ENCODE results near the gene SMYD3.
"Not testable (repeated sequence)": the region's sequence is repeated elsewhere in the genome, so short reads cannot be mapped to it uniquely, and the experiment has no call there.

SMYD3 gene

DNA sequence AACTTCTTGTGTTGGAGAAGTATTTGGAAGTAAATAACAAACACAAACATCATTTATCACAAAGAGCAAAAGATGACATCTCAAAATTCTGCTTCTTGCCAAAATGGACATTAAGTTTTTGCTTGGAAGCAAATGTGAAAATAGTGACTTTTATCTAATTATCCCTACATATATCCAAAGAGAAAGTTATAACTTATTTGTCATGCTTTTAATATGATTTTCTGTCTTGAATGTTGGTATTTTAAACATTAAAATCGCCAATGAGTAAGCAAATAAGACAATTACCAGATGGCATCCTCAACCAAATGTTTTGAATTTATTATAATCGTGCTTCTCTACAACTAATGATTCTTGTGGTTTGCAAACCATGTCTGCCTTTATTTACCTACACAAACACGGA lies 758.0 kb downstream of the SMYD3 start:
- ATAC-seq (ENCODE audit: insufficient read depth, low read depth): no peak
- Histone ChIP-seq H3K9ac (ENCODE audit: low read depth, low read length) (no peak overlapping the region), H3K4me2 (ENCODE audit: insufficient read depth, low read length) (no peak overlapping the region), H2AFZ (ENCODE audit: low read depth, low read length) (no peak overlapping the region), H3K27ac (ENCODE audit: low read length) (no peak overlapping the region), H3K36me3 (ENCODE audit: insufficient read depth, low read length) (peaks cover 7% of the 10 kb centered on the region; the same call in 1 of the 2 replicates), H3K79me2 (ENCODE audit: insufficient read depth, low read length) (no peaks in the 10 kb centered on the region), H3K27me3 (ENCODE audit: insufficient read depth, low read length, poor library complexity) (no peaks in the 10 kb centered on the region), H3K4me3 (ENCODE audit: low read depth in 1 of 2, low read length in 2 of 2) (no peak overlapping the region), H4K20me1 (ENCODE audit: insufficient read depth, low read length) (no peaks in the 10 kb centered on the region), H3K9me3 (ENCODE audit: insufficient read depth, low read length, severe bottlenecking) (no peaks in the 10 kb centered on the region), H3K4me1 (ENCODE audit: insufficient read depth, low read length) (no peaks in the 10 kb centered on the region)
- no peak for DNase-seq
- TF ChIP-seq, protein P1, sequence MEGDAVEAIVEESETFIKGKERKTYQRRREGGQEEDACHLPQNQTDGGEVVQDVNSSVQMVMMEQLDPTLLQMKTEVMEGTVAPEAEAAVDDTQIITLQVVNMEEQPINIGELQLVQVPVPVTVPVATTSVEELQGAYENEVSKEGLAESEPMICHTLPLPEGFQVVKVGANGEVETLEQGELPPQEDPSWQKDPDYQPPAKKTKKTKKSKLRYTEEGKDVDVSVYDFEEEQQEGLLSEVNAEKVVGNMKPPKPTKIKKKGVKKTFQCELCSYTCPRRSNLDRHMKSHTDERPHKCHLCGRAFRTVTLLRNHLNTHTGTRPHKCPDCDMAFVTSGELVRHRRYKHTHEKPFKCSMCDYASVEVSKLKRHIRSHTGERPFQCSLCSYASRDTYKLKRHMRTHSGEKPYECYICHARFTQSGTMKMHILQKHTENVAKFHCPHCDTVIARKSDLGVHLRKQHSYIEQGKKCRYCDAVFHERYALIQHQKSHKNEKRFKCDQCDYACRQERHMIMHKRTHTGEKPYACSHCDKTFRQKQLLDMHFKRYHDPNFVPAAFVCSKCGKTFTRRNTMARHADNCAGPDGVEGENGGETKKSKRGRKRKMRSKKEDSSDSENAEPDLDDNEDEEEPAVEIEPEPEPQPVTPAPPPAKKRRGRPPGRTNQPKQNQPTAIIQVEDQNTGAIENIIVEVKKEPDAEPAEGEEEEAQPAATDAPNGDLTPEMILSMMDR (IDR thresholded peaks at IDR 0.05; ENCODE audit: borderline replicate concordance, extremely low read depth, low read length, poor library complexity, severe bottlenecking): no peak
- no peak for TF ChIP-seq EZH2 (IDR thresholded peaks at IDR 0.05; ENCODE audit: borderline replicate concordance, low read depth, low read length, severe bottlenecking)

DNA sequence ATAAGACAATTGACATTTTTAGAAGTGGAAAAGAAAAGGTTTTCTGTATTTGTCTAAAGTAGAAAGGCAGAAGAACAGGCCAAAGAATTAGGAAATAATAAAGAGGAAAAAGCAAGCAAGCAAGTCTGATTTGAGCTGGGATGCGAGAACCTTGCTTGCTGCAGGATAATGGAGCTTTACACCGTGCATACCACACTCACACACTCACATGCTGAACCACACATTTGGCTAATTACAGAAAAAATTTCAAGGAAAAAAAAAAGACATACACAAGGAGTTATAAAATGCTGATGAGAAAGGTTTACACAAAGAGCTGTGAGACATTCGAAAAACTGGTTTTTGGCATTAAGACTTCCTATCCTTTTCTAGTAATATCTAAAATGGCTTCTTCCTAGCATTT lies 758.4 kb downstream of the SMYD3 start:
- H3K27ac ChIP-seq (ENCODE audit: low read length): no peak overlapping the region
- H2AFZ ChIP-seq (ENCODE audit: low read depth, low read length): no peak overlapping the region
- no peak overlapping the region for H3K4me2 ChIP-seq (ENCODE audit: insufficient read depth, low read length)
- no peaks in the 10 kb centered on the region for H4K20me1 ChIP-seq (ENCODE audit: insufficient read depth, low read length)
- TF ChIP-seq, protein P1 (IDR thresholded peaks at IDR 0.05; ENCODE audit: borderline replicate concordance, extremely low read depth, low read length, poor library complexity, severe bottlenecking): no peak
- no peak for TF ChIP-seq EZH2 (IDR thresholded peaks at IDR 0.05; ENCODE audit: borderline replicate concordance, low read depth, low read length, severe bottlenecking)
- H3K27me3 ChIP-seq (ENCODE audit: insufficient read depth, low read length, poor library complexity): no peaks in the 10 kb centered on the region
- H3K36me3 ChIP-seq (ENCODE audit: insufficient read depth, low read length): peaks cover 7% of the 10 kb centered on the region; the same call in 1 of the 2 replicates
- H3K4me3 ChIP-seq (ENCODE audit: low read depth in 1 of 2, low read length in 2 of 2): no peak overlapping the region
- H3K4me1 ChIP-seq (ENCODE audit: insufficient read depth, low read length): no peaks in the 10 kb centered on the region
- DNase-seq (no peak), ATAC-seq (ENCODE audit: insufficient read depth, low read depth) (no peak)
- H3K9me3 ChIP-seq (ENCODE audit: insufficient read depth, low read length, severe bottlenecking): no peaks in the 10 kb centered on the region
- no peaks in the 10 kb centered on the region for H3K79me2 ChIP-seq (ENCODE audit: insufficient read depth, low read length)
- H3K9ac ChIP-seq (ENCODE audit: low read depth, low read length): no peak overlapping the region

DNA sequence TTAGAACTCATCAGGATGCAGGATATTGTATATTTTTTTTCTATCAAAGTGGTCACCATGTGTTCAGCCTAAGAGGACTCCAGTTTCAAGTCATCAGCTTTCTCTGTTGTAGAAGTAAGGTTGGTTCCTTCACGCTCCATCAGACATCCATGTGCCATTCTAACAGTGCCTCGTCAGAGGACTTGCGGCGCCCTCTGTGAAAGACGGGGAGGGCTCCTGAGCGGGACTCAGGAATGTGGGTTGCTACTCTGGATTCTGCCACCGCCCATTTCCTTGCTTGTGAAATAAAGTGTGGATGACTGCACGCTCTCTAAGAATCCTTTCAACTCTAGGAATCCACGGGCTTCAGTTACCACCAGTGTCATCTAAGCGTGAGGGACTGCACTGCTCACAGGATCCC lies 758.8 kb downstream of the SMYD3 start:
- Histone ChIP-seq H3K9ac (ENCODE audit: low read depth, low read length) (no peak overlapping the region), H2AFZ (ENCODE audit: low read depth, low read length) (no peak overlapping the region), H4K20me1 (ENCODE audit: insufficient read depth, low read length) (no peaks in the 10 kb centered on the region), H3K27ac (ENCODE audit: low read length) (no peak overlapping the region), H3K79me2 (ENCODE audit: insufficient read depth, low read length) (no peaks in the 10 kb centered on the region), H3K9me3 (ENCODE audit: insufficient read depth, low read length, severe bottlenecking) (no peaks in the 10 kb centered on the region), H3K36me3 (ENCODE audit: insufficient read depth, low read length) (peaks cover 7% of the 10 kb centered on the region; the same call in 1 of the 2 replicates), H3K4me1 (ENCODE audit: insufficient read depth, low read length) (no peaks in the 10 kb centered on the region), H3K4me2 (ENCODE audit: insufficient read depth, low read length) (no peak overlapping the region), H3K27me3 (ENCODE audit: insufficient read depth, low read length, poor library complexity) (no peaks in the 10 kb centered on the region), H3K4me3 (ENCODE audit: low read depth in 1 of 2, low read length in 2 of 2) (no peak overlapping the region)
- no peak for ATAC-seq (ENCODE audit: insufficient read depth, low read depth)
- DNase-seq: no peak
- no peak for TF ChIP-seq EZH2 (IDR thresholded peaks at IDR 0.05; ENCODE audit: borderline replicate concordance, low read depth, low read length, severe bottlenecking)
- TF ChIP-seq, protein P1 (IDR thresholded peaks at IDR 0.05; ENCODE audit: borderline replicate concordance, extremely low read depth, low read length, poor library complexity, severe bottlenecking): no peak

DNA sequence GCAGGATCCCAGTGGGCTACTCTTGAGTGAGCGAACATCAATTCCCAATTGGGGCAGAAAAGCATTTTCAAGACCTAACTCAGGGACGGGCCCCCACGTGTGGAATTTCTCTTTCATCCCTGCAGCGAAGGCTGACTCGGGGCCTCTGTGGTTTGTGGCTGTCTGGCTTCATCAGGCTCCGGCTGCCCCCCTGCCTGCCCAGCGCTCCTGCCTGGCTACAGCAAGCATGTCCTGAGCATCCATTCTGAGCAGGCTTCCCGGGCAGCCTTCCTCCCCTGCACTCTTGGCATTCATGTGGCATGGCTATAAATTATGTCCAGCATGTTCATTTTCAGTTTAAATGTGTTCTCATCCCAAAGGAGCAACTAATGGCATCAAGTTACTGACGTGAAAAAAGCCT lies 764.2 kb downstream of the SMYD3 start:
- TF ChIP-seq EZH2 (IDR thresholded peaks at IDR 0.05; ENCODE audit: borderline replicate concordance, low read depth, low read length, severe bottlenecking): no peak
- TF ChIP-seq, protein P1 (IDR thresholded peaks at IDR 0.05; ENCODE audit: borderline replicate concordance, extremely low read depth, low read length, poor library complexity, severe bottlenecking): no peak
- H3K4me1 ChIP-seq (ENCODE audit: insufficient read depth, low read length): no peaks in the 10 kb centered on the region
- H3K27ac ChIP-seq (ENCODE audit: low read length): no peak overlapping the region
- H3K9ac ChIP-seq (ENCODE audit: low read depth, low read length): no peak overlapping the region
- H4K20me1 ChIP-seq (ENCODE audit: insufficient read depth, low read length): no peaks in the 10 kb centered on the region
- H3K79me2 ChIP-seq (ENCODE audit: insufficient read depth, low read length): no peaks in the 10 kb centered on the region
- H3K9me3 ChIP-seq (ENCODE audit: insufficient read depth, low read length, severe bottlenecking): no peaks in the 10 kb centered on the region
- no peak overlapping the region for H2AFZ ChIP-seq (ENCODE audit: low read depth, low read length)
- DNase-seq (no peak), ATAC-seq (ENCODE audit: insufficient read depth, low read depth) (no peak)
- no peak overlapping the region for H3K4me2 ChIP-seq (ENCODE audit: insufficient read depth, low read length)
- no peaks in the 10 kb centered on the region for H3K27me3 ChIP-seq (ENCODE audit: insufficient read depth, low read length, poor library complexity)
- H3K36me3 ChIP-seq (ENCODE audit: insufficient read depth, low read length): peaks cover 2% of the 10 kb centered on the region; the same call in 1 of the 2 replicates
- no peak overlapping the region for H3K4me3 ChIP-seq (ENCODE audit: low read depth in 1 of 2, low read length in 2 of 2)

DNA sequence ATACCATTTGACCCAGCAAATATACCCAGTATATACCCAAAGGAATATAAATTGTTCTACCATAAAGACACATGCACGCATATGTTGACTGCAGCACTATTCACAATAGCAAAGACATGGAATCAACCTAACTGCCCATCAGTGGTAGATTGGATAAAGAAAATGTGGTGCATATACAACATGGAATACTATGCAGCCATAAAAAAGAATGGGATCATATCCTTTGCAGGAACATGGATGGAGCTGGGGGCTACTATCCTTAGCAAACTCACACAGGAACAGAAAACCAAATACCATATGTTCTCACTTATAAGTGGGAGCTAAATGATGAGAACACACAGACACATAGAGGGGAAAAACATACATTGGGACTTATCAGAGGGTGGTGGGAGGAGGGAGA lies 766.7 kb downstream of the SMYD3 start:
- ATAC-seq (ENCODE audit: insufficient read depth, low read depth); H3K4me1 ChIP-seq (ENCODE audit: insufficient read depth, low read length); H4K20me1 ChIP-seq (ENCODE audit: insufficient read depth, low read length); H2AFZ ChIP-seq (ENCODE audit: low read depth, low read length); H3K9ac ChIP-seq (ENCODE audit: low read depth, low read length); H3K27me3 ChIP-seq (ENCODE audit: insufficient read depth, low read length, poor library complexity); DNase-seq; H3K9me3 ChIP-seq (ENCODE audit: insufficient read depth, low read length, severe bottlenecking); H3K4me2 ChIP-seq (ENCODE audit: insufficient read depth, low read length); H3K36me3 ChIP-seq (ENCODE audit: insufficient read depth, low read length); H3K4me3 ChIP-seq (ENCODE audit: low read depth in 1 of 2, low read length in 2 of 2); H3K27ac ChIP-seq (ENCODE audit: low read length); H3K79me2 ChIP-seq (ENCODE audit: insufficient read depth, low read length): not testable (repeated sequence)

Data from DND-41 (cell line).